ENCODE data around the gene TBXAS1. TPM values are rescaled to one million over a fixed set of nuclear protein-coding genes. Genes with fewer than 3 reads are reported as not detected.

Gene TBXAS1
- total and polyA plus RNA-seq, 2 of the 8 experiments (the other 6 are each of a cell fraction or from before 2014, with no cell fraction given) = 0.86 to 2.1 TPM

DNA sequence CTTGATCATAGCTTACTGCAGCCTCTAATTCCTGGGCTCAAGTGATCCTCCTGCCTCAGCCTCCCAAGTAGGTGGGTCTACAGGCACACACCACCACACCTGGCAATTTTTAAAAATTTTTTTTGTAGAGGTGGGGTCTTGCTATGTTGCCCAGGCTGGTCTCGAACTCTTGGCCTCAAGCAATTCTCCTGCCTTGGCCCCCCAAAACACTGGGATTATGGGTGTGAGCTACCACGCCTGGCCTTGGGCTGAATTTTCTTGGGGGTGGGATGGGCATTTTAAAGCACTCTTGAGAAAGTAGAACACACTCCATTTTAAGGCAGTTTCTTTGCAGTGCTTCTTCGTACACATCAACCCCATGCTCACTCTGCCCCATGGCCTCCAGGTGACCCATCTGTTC is 28.7 kb downstream of the TBXAS1 start:
- no peak overlapping the region for H2AK5ac ChIP-seq (ENCODE audit: low read depth, low read length)
- no peak overlapping the region for H2BK15ac ChIP-seq (ENCODE audit: low read length)
- H3K9me3 ChIP-seq (ENCODE audit: insufficient read depth in 2 of 2, low read depth in 1 of 2, low read length in 1 of 2) = no peaks in the 10 kb centered on the region
- no peak overlapping the region for H2BK5ac ChIP-seq (ENCODE audit: low read depth, low read length)
- no peak overlapping the region for H3K4ac ChIP-seq (replicated peaks; ENCODE audit: insufficient read length, low read depth, low read length)
- no peak overlapping the region for H4K5ac ChIP-seq (ENCODE audit: insufficient read length, low read depth, low read length)
- no peak overlapping the region for H3K4me3 ChIP-seq (ENCODE audit: extremely low read depth in 1 of 4, insufficient read depth in 2 of 4, low read depth in 3 of 4, low read length in 4 of 4)
- H3K23me2 ChIP-seq (ENCODE audit: low read depth, low read length) = no peaks in the 10 kb centered on the region
- no peak overlapping the region for H2BK12ac ChIP-seq (ENCODE audit: low read depth, low read length)
- no peak for DNase-seq (ENCODE audit: low read depth in 1 of 2, low spot score in 2 of 2)
- no peaks in the 10 kb centered on the region for H4K20me1 ChIP-seq (replicated peaks in 1 of 2; ENCODE audit: control insufficient read depth in 1 of 2, insufficient read depth in 2 of 2, low read length in 2 of 2)
- no peak overlapping the region for H3K18ac ChIP-seq (ENCODE audit: extremely low read depth, low read length)
- H3K14ac ChIP-seq (ENCODE audit: insufficient read length) = no peak overlapping the region
- H3K56ac ChIP-seq (replicated peaks; ENCODE audit: insufficient read length, low read depth, low read length) = no peak overlapping the region
- H3K4me2 ChIP-seq (ENCODE audit: insufficient read depth in 1 of 2, low read depth in 2 of 2, low read length in 2 of 2) = no peak overlapping the region
- H2AFZ ChIP-seq (ENCODE audit: low read length) = no peak overlapping the region
- no peaks in the 10 kb centered on the region for H3K27me3 ChIP-seq (replicated peaks in 1 of 4; ENCODE audit: control insufficient read depth in 3 of 4, extremely low read depth in 1 of 4, insufficient read depth in 3 of 4, low read length in 3 of 4)
- no peak overlapping the region for H2BK120ac ChIP-seq (replicated peaks; ENCODE audit: low read depth, low read length)
- CTCF ChIA-PET (ENCODE audit: partially characterized antibody) = interaction anchor here (0.8 to 0.9 kb wide), 2 partner anchors 104 to 145 kb away, joined by 3 read pairs; no protein-coding TSS in a partner anchor
- no peak overlapping the region for H4K8ac ChIP-seq (ENCODE audit: extremely low read depth, insufficient read depth, low read length)
- no peak overlapping the region for H3K27ac ChIP-seq (ENCODE audit: low read depth, low read length)
- H2BK20ac ChIP-seq (ENCODE audit: low read length) = no peak overlapping the region
- 93% methylated on average over 3 of the region's 3 CpGs; no CpG with 5 or more reads in 1 of the 2 experiments for WGBS, 2 experiments (ENCODE audit: extremely low coverage in 1 of 2, insufficient coverage in 1 of 2, insufficient read length in 1 of 2, insufficient replicate concordance in 2 of 2, low coverage in 1 of 2, low lambda C conversion rate in 2 of 2, missing lambda C conversion rate in 1 of 2)
- TF ChIP-seq TCF12 (IDR thresholded peaks at IDR 0.05; ENCODE audit: low read depth, low read length) = no peak
- no peak for TF ChIP-seq CREB1 (IDR thresholded peaks at IDR 0.05)
- TF ChIP-seq CBX5 (IDR thresholded peaks at IDR 0.05; ENCODE audit: low read depth, low read length) = no peak
- no peak for TF ChIP-seq EZH2 (IDR thresholded peaks at IDR 0.05; ENCODE audit: low read depth, low read length, severe bottlenecking)
- no peak for TF ChIP-seq JUN (IDR thresholded peaks at IDR 0.05; ENCODE audit: low read depth, low read length)
- TF ChIP-seq TAF1 (IDR thresholded peaks at IDR 0.05; ENCODE audit: low read depth, low read length) = no peak
- TF ChIP-seq NRF1 (IDR thresholded peaks at IDR 0.05; ENCODE audit: low read depth, low read length) = no peak
- no peak for TF ChIP-seq SP1 (IDR thresholded peaks at IDR 0.05; ENCODE audit: low read depth, low read length)
- TF ChIP-seq NANOG (IDR thresholded peaks at IDR 0.05; ENCODE audit: insufficient read depth, low read depth, low read length, poor library complexity, severe bottlenecking) = no peak
- no peak for TF ChIP-seq RAD21 (IDR thresholded peaks at IDR 0.05 in 1 of 2, conservative IDR thresholded peaks at IDR 0.05 in 1 of 2; ENCODE audit: low read depth in 2 of 2, low read length in 2 of 2)
- TF ChIP-seq TAF7 (optimal IDR thresholded peaks at IDR 0.05; ENCODE audit: borderline replicate concordance, low read depth, low read length) = no peak
- TF ChIP-seq CHD1 (IDR thresholded peaks at IDR 0.05; ENCODE audit: low read depth, low read length) = no peak
- no peaks in the 10 kb centered on the region for H3K36me3 ChIP-seq (ENCODE audit: control insufficient read depth in 2 of 4, insufficient read depth in 4 of 4, low read length in 3 of 4)
- FAIRE-seq = no peak
- H3K23ac ChIP-seq (ENCODE audit: insufficient read length) = no peak overlapping the region
- H3K79me2 ChIP-seq (ENCODE audit: control insufficient read depth in 1 of 2, insufficient read depth in 2 of 2, low read length in 2 of 2) = no peaks in the 10 kb centered on the region
- no peak overlapping the region for H3K9ac ChIP-seq (replicated peaks in 1 of 4; ENCODE audit: extremely low read depth in 1 of 4, low read depth in 3 of 4, low read length in 3 of 4)
- H4K91ac ChIP-seq (replicated peaks; ENCODE audit: insufficient read length, low read length) = no peak overlapping the region
- no peaks in the 10 kb centered on the region; a peak in 1 of 7 replicates for H3K4me1 ChIP-seq (replicated peaks in 1 of 4; ENCODE audit: control insufficient read depth in 3 of 4, insufficient read depth in 4 of 4, low read length in 3 of 4)
- POLR2A ChIA-PET (ENCODE audit: partially characterized antibody) = no interaction called here
- no peaks in the 10 kb centered on the region for H3K79me1 ChIP-seq (ENCODE audit: low read depth, low read length)

All from H1 (cell line).